ENCODE measurements around the gene OR52I2. TPM values are rescaled to one million over a fixed set of nuclear protein-coding genes. Genes with fewer than 3 reads are reported as not detected.
A peak's percentile ranks its signal among the peaks of the same experiment; 100 is the strongest.

Gene OR52I2
- polyA plus RNA-seq, 1 donor from 2014 or later: not detected

GRCh38 chr11:4607781-4608666 is 26.5 kb downstream of the OR52I2 start, which contains the start of gene TRIM68:
TRIM68 (minus strand) TSS chr11:4608231; CDS start chr11:4605504, 2,727 bp downstream.
- no peaks in the 10 kb centered on the region for H3K9me3 ChIP-seq (ENCODE audit: low read length)
- TF ChIP-seq POLR2AphosphoS5 (IDR thresholded peaks at IDR 0.05) (peak; percentile 66), EP300 (conservative IDR thresholded peaks at IDR 0.05; ENCODE audit: poor library complexity, severe bottlenecking) (no peak), EZH2 (IDR thresholded peaks at IDR 0.05; ENCODE audit: borderline replicate concordance, insufficient read depth, low read length, poor library complexity, severe bottlenecking) (no peak), RAD21 (conservative IDR thresholded peaks at IDR 0.05) (no peak), SMC3 (conservative IDR thresholded peaks at IDR 0.05; ENCODE audit: poor library complexity) (peak; percentile 23), TAF1 (IDR thresholded peaks at IDR 0.05; ENCODE audit: low read depth) (no peak), MXI1 (conservative IDR thresholded peaks at IDR 0.05; ENCODE audit: poor library complexity, severe bottlenecking) (peak; percentile 47)
- TF ChIP-seq, protein P1, sequence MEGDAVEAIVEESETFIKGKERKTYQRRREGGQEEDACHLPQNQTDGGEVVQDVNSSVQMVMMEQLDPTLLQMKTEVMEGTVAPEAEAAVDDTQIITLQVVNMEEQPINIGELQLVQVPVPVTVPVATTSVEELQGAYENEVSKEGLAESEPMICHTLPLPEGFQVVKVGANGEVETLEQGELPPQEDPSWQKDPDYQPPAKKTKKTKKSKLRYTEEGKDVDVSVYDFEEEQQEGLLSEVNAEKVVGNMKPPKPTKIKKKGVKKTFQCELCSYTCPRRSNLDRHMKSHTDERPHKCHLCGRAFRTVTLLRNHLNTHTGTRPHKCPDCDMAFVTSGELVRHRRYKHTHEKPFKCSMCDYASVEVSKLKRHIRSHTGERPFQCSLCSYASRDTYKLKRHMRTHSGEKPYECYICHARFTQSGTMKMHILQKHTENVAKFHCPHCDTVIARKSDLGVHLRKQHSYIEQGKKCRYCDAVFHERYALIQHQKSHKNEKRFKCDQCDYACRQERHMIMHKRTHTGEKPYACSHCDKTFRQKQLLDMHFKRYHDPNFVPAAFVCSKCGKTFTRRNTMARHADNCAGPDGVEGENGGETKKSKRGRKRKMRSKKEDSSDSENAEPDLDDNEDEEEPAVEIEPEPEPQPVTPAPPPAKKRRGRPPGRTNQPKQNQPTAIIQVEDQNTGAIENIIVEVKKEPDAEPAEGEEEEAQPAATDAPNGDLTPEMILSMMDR (IDR thresholded peaks at IDR 0.05; ENCODE audit: poor library complexity, severe bottlenecking): no peak
- TF ChIP-seq, protein P2, sequence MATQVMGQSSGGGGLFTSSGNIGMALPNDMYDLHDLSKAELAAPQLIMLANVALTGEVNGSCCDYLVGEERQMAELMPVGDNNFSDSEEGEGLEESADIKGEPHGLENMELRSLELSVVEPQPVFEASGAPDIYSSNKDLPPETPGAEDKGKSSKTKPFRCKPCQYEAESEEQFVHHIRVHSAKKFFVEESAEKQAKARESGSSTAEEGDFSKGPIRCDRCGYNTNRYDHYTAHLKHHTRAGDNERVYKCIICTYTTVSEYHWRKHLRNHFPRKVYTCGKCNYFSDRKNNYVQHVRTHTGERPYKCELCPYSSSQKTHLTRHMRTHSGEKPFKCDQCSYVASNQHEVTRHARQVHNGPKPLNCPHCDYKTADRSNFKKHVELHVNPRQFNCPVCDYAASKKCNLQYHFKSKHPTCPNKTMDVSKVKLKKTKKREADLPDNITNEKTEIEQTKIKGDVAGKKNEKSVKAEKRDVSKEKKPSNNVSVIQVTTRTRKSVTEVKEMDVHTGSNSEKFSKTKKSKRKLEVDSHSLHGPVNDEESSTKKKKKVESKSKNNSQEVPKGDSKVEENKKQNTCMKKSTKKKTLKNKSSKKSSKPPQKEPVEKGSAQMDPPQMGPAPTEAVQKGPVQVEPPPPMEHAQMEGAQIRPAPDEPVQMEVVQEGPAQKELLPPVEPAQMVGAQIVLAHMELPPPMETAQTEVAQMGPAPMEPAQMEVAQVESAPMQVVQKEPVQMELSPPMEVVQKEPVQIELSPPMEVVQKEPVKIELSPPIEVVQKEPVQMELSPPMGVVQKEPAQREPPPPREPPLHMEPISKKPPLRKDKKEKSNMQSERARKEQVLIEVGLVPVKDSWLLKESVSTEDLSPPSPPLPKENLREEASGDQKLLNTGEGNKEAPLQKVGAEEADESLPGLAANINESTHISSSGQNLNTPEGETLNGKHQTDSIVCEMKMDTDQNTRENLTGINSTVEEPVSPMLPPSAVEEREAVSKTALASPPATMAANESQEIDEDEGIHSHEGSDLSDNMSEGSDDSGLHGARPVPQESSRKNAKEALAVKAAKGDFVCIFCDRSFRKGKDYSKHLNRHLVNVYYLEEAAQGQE (IDR thresholded peaks at IDR 0.05; ENCODE audit: borderline replicate concordance): peak; percentile 57
- H2AFZ ChIP-seq (ENCODE audit: low read depth, low read length): peak within 1 kb of the TSS; percentile 51
- H3K36me3 ChIP-seq (ENCODE audit: insufficient read depth, low read length): no peaks in the 10 kb centered on the region
- H3K9ac ChIP-seq (ENCODE audit: low read length): peak within 1 kb of the TSS; percentile 69
- no peaks in the 10 kb centered on the region for H3K9me2 ChIP-seq (ENCODE audit: insufficient read depth, low read length)
- H3K4me2 ChIP-seq (ENCODE audit: low read length): peak within 1 kb of the TSS; percentile 74
- H3K4me3 ChIP-seq (ENCODE audit: low read length): peak within 1 kb of the TSS; percentile 76
- peaks cover 6% of the 10 kb centered on the region for H3F3A ChIP-seq (ENCODE audit: insufficient read depth, low read length, poor library complexity, severe bottlenecking)
- H3K79me2 ChIP-seq (replicated peaks; ENCODE audit: insufficient read depth, low read length): no peaks in the 10 kb centered on the region
- no peaks in the 10 kb centered on the region for H4K20me1 ChIP-seq (ENCODE audit: insufficient read depth)
- H3K27me3 ChIP-seq (ENCODE audit: insufficient read depth, low read depth, low read length): no peaks in the 10 kb centered on the region
- peak within 1 kb of the TSS; percentile 46 for H3K27ac ChIP-seq (ENCODE audit: low read length)

- Histone ChIP-seq H3F3A (ENCODE audit: insufficient read depth, low read length, poor library complexity, severe bottlenecking) (peaks cover 6% of the 10 kb centered on the region), H4K20me1 (ENCODE audit: insufficient read depth) (no peaks in the 10 kb centered on the region), H3K27ac (ENCODE audit: low read length) (no peak overlapping the region), H3K9ac (ENCODE audit: low read length) (no peak overlapping the region), H3K9me2 (ENCODE audit: insufficient read depth, low read length) (no peaks in the 10 kb centered on the region), H3K36me3 (ENCODE audit: insufficient read depth, low read length) (no peaks in the 10 kb centered on the region), H3K27me3 (ENCODE audit: insufficient read depth, low read depth, low read length) (no peaks in the 10 kb centered on the region), H3K4me2 (ENCODE audit: low read length) (no peak overlapping the region), H3K9me3 (ENCODE audit: low read length) (no peaks in the 10 kb centered on the region), H2AFZ (ENCODE audit: low read depth, low read length) (no peak overlapping the region), H3K4me3 (ENCODE audit: low read length) (no peak overlapping the region), H3K79me2 (replicated peaks; ENCODE audit: insufficient read depth, low read length) (no peaks in the 10 kb centered on the region)
- TF ChIP-seq MXI1 (conservative IDR thresholded peaks at IDR 0.05; ENCODE audit: poor library complexity, severe bottlenecking) (no peak), TAF1 (IDR thresholded peaks at IDR 0.05; ENCODE audit: low read depth) (no peak), POLR2AphosphoS5 (IDR thresholded peaks at IDR 0.05) (no peak), SMC3 (conservative IDR thresholded peaks at IDR 0.05; ENCODE audit: poor library complexity) (no peak), EZH2 (IDR thresholded peaks at IDR 0.05; ENCODE audit: borderline replicate concordance, insufficient read depth, low read length, poor library complexity, severe bottlenecking) (no peak), RAD21 (conservative IDR thresholded peaks at IDR 0.05) (no peak), EP300 (conservative IDR thresholded peaks at IDR 0.05; ENCODE audit: poor library complexity, severe bottlenecking) (no peak)
- TF ChIP-seq, protein P2 (IDR thresholded peaks at IDR 0.05; ENCODE audit: borderline replicate concordance): no peak
- TF ChIP-seq, protein P1 (IDR thresholded peaks at IDR 0.05; ENCODE audit: poor library complexity, severe bottlenecking): no peak
These were observed 28.9 kb downstream of the OR52I2 start for GRCh38 chr11:4610258-4610935.

Data from neural cell (in vitro differentiated cells).